Measurements from ENCODE around the gene POGLUT2.

DNA sequence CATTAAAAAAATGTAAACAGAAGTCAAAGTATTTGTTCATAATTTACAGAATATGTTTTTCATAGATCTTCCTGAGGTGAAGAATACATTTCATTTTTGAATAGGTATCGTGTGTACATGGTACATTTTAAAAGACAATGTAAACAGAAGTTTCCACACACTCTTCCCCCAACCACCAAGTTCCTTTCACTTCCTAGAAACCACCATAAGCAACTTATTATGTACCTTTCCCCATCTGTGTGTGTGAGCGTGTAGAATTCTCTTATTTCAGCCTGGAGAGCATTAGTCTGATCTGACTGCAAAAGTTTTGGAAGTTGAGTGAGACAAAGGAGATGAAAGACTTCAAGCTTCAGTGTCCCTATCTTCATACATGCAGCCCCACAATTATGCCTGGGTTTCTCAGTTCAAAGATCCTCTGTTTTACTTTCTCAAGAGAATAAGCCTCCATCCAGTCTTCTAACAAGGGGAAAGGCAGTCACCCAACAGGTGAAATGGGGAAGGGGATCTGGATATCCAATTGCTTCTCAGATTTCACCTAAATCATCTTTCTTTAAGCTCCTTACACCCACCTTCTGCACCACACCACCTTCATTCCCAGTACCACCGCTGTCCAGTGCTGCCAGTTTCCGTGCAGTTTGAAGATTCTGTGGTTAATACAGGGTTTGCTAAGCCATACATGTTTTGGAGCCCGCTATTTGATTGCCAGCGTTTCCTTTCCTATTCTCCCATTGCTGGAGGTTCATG lies 27.3 kb downstream of the POGLUT2 start:
- TF ChIP-seq, protein P1, sequence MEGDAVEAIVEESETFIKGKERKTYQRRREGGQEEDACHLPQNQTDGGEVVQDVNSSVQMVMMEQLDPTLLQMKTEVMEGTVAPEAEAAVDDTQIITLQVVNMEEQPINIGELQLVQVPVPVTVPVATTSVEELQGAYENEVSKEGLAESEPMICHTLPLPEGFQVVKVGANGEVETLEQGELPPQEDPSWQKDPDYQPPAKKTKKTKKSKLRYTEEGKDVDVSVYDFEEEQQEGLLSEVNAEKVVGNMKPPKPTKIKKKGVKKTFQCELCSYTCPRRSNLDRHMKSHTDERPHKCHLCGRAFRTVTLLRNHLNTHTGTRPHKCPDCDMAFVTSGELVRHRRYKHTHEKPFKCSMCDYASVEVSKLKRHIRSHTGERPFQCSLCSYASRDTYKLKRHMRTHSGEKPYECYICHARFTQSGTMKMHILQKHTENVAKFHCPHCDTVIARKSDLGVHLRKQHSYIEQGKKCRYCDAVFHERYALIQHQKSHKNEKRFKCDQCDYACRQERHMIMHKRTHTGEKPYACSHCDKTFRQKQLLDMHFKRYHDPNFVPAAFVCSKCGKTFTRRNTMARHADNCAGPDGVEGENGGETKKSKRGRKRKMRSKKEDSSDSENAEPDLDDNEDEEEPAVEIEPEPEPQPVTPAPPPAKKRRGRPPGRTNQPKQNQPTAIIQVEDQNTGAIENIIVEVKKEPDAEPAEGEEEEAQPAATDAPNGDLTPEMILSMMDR (IDR thresholded peaks at IDR 0.05) = no peak
- TF ChIP-seq POLR2A (IDR thresholded peaks at IDR 0.05) = no peak
